Adipocyte (in vitro differentiated cells): ENCODE measurements around the gene SMIM41.

Source experiments
- DNase-seq: peaks from one replicate; pipeline ENCODE4 v3.0.0-alpha.2; 2015; ENCODE audit warnings: low read depth
- H3K27me3 ChIP-seq: replicated peaks from 2 replicates; pipeline ENCODE4 v1.7.0; 2013; ENCODE audit warnings: mild to moderate bottlenecking, low read length, moderate library complexity; ENCODE audit not compliant: control insufficient read depth, insufficient read depth
- H3K36me3 ChIP-seq: 2 replicates; pipeline ENCODE4 v1.7.0; 2013; ENCODE audit warnings: low read length, mild to moderate bottlenecking, moderate library complexity; ENCODE audit not compliant: control insufficient read depth, insufficient read depth, severe bottlenecking
- H3K4me1 ChIP-seq: 2 replicates; pipeline ENCODE4 v1.7.0; 2013; ENCODE audit warnings: mild to moderate bottlenecking, low read length, moderate library complexity; ENCODE audit not compliant: control insufficient read depth, insufficient read depth
- H3K4me3 ChIP-seq: 2 replicates; pipeline ENCODE4 v1.7.0; 2013; ENCODE audit warnings: mild to moderate bottlenecking, low read length, moderate library complexity
- H3K9ac ChIP-seq: 2 replicates; pipeline ENCODE4 v1.7.0; 2013; ENCODE audit warnings: mild to moderate bottlenecking, low read length, moderate library complexity
- H3K9me3 ChIP-seq: 2 replicates; pipeline ENCODE4 v1.7.0; 2013; ENCODE audit warnings: mild to moderate bottlenecking, low read length, moderate library complexity; ENCODE audit not compliant: control insufficient read depth

Gene SMIM41

GRCh38 chr12:52052468-52053186, 26.9 kb upstream of the SMIM41 start:
- Histone ChIP-seq H3K36me3 (no peaks in the 10 kb centered on the region), H3K4me1 (peaks cover 22% of the 10 kb centered on the region), H3K9me3 (no peaks in the 10 kb centered on the region), H3K9ac (no peak overlapping the region), H3K27me3 (no peaks in the 10 kb centered on the region), H3K4me3 (no peak overlapping the region)
- no peak for DNase-seq

GRCh38 chr12:52053536-52054209, 25.8 kb upstream of the SMIM41 start:
- no peaks in the 10 kb centered on the region for H3K36me3 ChIP-seq
- H3K4me1 ChIP-seq: peaks cover 22% of the 10 kb centered on the region
- no peaks in the 10 kb centered on the region for H3K9me3 ChIP-seq
- no peak for DNase-seq
- H3K4me3 ChIP-seq: no peak overlapping the region
- H3K27me3 ChIP-seq: no peaks in the 10 kb centered on the region
- H3K9ac ChIP-seq: no peak overlapping the region

GRCh38 chr12:52054231-52054832, 25.2 kb upstream of the SMIM41 start:
- Histone ChIP-seq H3K27me3 (no peaks in the 10 kb centered on the region), H3K4me3 (no peak overlapping the region), H3K36me3 (no peaks in the 10 kb centered on the region), H3K9ac (no peak overlapping the region), H3K9me3 (no peaks in the 10 kb centered on the region), H3K4me1 (peaks cover 22% of the 10 kb centered on the region)
- no peak for DNase-seq

- Histone ChIP-seq H3K4me1 (peaks cover 21% of the 10 kb centered on the region), H3K9ac (no peak overlapping the region), H3K9me3 (no peaks in the 10 kb centered on the region), H3K4me3 (no peak overlapping the region), H3K36me3 (no peaks in the 10 kb centered on the region), H3K27me3 (no peaks in the 10 kb centered on the region)
- no peak for DNase-seq
Observed at GRCh38 chr12:52054833-52055730, 24.4 kb upstream of the SMIM41 start.

- no peak for DNase-seq
- no peaks in the 10 kb centered on the region for H3K9me3 ChIP-seq
- no peak overlapping the region for H3K9ac ChIP-seq
- peaks cover 15% of the 10 kb centered on the region for H3K4me1 ChIP-seq
- H3K36me3 ChIP-seq: no peaks in the 10 kb centered on the region
- no peaks in the 10 kb centered on the region for H3K27me3 ChIP-seq
- H3K4me3 ChIP-seq: no peak overlapping the region
Observed at GRCh38 chr12:52055731-52056711, 23.5 kb upstream of the SMIM41 start.

GRCh38 chr12:52056801-52057637, 22.5 kb upstream of the SMIM41 start:
- no peak overlapping the region for H3K4me3 ChIP-seq
- no peaks in the 10 kb centered on the region for H3K27me3 ChIP-seq
- H3K9ac ChIP-seq: no peak overlapping the region
- H3K9me3 ChIP-seq: no peaks in the 10 kb centered on the region
- no peak for DNase-seq
- H3K4me1 ChIP-seq: peaks cover 9% of the 10 kb centered on the region
- no peaks in the 10 kb centered on the region for H3K36me3 ChIP-seq

GRCh38 chr12:52057638-52058576, 21.6 kb upstream of the SMIM41 start:
- H3K9me3 ChIP-seq: no peaks in the 10 kb centered on the region
- H3K36me3 ChIP-seq: no peaks in the 10 kb centered on the region
- H3K4me3 ChIP-seq: no peak overlapping the region
- no peaks in the 10 kb centered on the region for H3K27me3 ChIP-seq
- peaks cover 6% of the 10 kb centered on the region for H3K4me1 ChIP-seq
- no peak for DNase-seq
- H3K9ac ChIP-seq: no peak overlapping the region

- Histone ChIP-seq H3K4me3 (no peak overlapping the region), H3K36me3 (no peaks in the 10 kb centered on the region), H3K9ac (no peak overlapping the region), H3K4me1 (peaks cover 6% of the 10 kb centered on the region), H3K9me3 (no peaks in the 10 kb centered on the region), H3K27me3 (no peaks in the 10 kb centered on the region)
- no peak for DNase-seq
Observed at GRCh38 chr12:52058631-52059361, 20.7 kb upstream of the SMIM41 start.
